ENCODE data around the gene CYP3A7.
"Not testable (repeated sequence)": the region's sequence is repeated elsewhere in the genome, so short reads cannot be mapped to it uniquely, and the experiment has no call there.

Gene CYP3A7

DNA sequence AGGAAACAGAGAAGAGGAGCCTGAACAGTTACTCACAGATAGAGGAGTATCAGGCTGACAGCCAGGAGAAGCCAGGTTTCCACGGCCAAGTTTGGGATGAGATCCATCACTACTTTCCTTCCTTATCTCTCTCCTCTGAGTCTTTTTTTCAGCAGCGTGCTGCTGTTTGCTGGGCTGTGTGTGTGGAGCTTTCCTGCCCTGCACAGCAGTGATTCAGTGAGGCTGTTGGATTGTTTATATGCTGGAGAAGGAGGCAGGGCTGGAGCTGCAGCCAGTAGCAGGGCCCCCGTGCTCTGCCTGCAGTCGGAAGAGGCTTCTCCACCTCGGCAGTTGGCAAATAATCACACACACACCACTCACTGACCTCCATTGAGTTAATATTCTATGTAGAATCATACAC, at the start of gene CYP3A7:
Gene CYP3A7, minus strand, starts transcription at position 210 of the 400 bp plus-strand sequence. Its CDS starts 103 bp downstream, at position 107.
- no peak for DNase-seq

- DNase-seq, result no peak
Observed at GRCh38 chr7:99784007-99784406, 49.0 kb upstream of the CYP3A7 start, which contains the start of gene CYP3A4. TSS of gene CYP3A4 (minus strand) at chr7:99784184. CDS start at chr7:99784081, 103 bp downstream.

- DNase-seq, result no peak
Observed at GRCh38 chr7:99782012-99782953, 47.3 kb upstream of the CYP3A7 start.

DNA sequence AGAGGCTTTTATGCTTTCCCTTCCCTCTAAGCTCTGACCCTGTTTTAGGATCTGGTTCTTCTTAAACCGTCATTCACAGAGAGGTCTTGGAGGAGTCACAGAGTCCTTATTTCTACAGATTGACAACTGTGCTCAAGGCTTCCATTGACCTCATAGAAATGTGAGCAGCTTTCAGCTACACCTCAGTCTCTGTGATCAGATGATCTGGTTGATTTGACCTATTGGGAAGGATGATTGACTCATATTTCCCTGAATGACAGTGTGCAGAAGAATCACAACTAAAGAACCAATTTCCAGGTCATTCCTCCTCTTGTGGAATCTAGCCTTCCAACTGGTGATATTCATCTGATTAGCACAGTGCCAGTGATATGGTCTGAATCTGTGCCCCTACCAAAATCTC, 45.6 kb upstream of the CYP3A7 start:
- no peak for DNase-seq

- DNase-seq, result no peak
Observed at GRCh38 chr7:99779949-99780348, 45.0 kb upstream of the CYP3A7 start.

DNA sequence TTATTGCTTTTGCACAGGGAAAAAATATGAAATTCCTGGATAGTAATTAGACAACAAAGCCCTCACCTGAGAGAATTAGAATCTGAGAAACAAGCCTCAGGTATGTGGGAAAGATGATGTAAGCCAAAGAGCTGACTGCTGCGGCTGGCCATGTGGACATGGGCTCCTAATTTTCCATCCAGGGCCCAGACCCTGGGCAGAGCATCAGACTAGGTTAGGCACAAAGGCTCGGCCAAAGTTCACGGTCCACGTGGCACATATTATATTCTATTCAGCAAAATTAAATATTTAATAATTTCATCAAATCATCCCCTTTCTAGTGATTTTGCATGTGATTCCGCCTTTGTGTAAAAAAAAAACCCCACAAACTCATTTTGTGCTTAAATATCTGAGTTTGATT, 43.9 kb upstream of the CYP3A7 start:
- DNase-seq, result no peak

GRCh38 chr7:99773395-99773794, 38.4 kb upstream of the CYP3A7 start:
- not testable (repeated sequence) for DNase-seq

DNA sequence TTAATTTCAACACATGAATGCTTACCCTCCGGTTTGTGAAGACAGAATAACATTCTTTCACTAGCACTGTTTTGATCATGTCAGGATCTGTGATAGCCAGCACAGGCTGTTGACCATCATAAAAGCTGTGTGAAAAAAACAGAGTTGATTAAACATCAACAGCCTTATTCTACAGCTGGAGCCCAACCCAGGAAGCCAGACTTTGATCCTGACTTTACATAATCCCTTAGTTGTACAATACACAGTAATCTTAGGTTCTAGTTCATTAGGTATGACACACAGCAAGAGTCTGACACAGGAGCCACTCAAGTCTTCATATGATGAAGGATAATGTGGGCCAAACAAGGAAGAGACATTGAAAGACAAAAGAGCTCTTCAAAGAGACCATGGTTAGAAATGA, 37.6 kb upstream of the CYP3A7 start:
- no peak for DNase-seq

DNA sequence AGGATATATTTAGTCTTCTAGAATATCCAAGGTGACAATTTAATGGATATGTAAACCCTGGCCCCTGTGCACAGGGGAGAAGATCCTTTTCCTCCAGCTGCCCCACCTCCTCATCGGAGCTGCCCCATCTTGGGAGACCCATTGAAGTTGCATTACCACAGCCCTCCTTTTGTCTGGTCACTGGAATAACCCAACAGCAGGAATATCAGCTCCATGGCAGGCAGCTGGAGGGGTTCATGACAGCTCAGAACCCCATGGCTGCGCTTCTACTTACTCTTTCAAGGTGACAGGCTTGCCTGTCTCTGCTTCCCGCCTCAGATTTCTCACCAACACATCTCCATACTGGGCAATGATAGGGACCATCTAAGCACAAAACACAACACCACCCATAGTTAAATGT, 34.5 kb upstream of the CYP3A7 start:
- DNase-seq, result not testable (repeated sequence)

DNA sequence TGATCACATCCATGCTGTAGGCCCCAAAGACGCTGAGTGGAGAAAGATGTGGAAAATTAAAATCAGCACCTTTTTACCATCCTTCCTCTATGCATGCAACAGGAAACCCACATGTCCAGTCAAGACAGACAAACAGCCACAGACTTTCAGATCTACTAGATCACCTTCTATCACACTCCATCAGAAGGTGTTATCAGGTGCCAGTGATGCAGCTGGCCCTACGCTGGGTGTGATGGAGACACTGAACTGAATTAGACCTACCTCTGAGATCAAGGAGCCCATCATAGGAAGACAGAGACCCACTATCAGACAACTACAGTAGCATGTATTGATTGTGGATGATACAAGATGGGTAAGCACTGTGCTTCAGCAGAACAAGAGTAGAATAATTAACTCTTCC, 33.5 kb upstream of the CYP3A7 start:
- no peak for DNase-seq

DNA sequence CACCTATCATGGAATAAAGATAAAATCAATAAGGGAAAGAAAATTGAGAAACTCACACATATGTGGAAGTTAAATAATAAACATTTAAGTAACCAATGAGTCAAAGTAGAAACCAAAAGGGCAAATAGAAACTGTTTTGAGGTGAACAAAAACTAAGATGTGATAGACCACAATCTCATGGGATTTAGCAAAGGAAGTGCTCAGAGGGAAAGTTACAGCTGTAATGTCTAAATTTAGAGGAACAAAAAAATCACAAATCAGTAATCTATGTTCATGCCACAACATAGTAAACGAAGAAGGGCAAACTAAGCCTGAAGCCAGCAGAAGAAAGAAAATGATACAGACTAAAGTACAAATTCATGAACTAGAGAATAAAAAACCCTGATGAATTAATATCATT, 32.7 kb upstream of the CYP3A7 start:
- no peak for DNase-seq

- DNase-seq, result no peak
Observed at GRCh38 chr7:99766484-99767099, 31.6 kb upstream of the CYP3A7 start.

DNA sequence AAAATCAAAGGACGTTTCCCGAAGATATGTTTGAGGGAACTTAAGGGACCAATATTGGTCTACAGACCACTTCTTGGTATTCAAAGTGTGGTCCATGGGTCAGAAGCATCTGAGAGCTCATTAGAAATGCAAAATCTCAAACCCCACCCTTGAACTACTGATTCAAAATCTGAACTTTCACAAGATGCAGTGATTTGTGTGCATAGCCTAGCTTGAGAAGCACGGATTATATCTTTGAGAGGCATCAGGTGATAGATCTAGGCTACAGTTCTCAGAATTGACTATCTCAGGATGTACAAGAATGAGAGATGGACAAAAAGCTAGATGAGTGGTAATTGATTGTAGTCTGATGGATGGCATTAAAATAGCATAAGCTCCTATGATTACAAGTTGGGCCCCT, 29.5 kb upstream of the CYP3A7 start:
- no peak for DNase-seq

GRCh38 chr7:99762680-99763327, 27.8 kb upstream of the CYP3A7 start:
- DNase-seq, result no peak

DNA sequence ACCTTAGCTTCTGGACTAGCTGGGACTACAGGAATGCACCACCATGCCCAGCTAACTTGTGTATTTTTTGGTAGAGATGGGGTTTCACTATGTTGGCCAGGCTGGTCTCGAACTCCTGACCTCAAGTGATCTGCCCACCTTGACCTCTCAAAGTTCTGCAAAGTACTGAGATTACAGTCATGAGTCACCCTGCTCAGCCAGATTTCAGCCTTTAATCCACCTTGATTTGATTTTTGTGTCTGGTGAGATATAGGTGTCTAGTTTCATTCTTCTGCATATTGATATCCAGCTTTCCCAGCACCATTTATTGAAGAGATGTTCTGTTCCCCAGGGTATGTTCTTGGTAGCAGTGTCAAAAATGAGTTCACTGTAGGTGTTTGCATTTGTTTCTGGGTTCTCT, 20.1 kb upstream of the CYP3A7 start:
- DNase-seq, result no peak

DNA sequence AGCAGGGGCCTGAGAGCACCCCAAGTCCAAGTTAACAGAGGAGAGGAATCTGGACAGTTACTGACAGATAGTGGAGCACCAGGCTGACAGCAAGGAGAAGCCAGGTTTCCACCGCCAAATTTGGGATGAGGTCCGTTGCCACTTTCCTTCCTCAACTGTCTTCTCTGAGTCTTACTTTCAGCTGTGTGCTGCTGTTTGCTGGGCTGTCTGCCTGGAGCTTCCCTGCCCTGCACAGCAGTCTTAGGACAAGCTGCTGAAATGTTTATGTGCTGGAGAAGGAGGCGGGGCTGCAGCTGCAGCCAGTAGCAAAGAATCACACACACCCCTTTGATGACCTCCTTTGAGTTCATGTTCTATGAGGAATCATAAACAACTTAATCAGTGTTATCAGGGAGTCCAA, 17.4 kb upstream of the CYP3A7 start:
- no peak for DNase-seq

DNA sequence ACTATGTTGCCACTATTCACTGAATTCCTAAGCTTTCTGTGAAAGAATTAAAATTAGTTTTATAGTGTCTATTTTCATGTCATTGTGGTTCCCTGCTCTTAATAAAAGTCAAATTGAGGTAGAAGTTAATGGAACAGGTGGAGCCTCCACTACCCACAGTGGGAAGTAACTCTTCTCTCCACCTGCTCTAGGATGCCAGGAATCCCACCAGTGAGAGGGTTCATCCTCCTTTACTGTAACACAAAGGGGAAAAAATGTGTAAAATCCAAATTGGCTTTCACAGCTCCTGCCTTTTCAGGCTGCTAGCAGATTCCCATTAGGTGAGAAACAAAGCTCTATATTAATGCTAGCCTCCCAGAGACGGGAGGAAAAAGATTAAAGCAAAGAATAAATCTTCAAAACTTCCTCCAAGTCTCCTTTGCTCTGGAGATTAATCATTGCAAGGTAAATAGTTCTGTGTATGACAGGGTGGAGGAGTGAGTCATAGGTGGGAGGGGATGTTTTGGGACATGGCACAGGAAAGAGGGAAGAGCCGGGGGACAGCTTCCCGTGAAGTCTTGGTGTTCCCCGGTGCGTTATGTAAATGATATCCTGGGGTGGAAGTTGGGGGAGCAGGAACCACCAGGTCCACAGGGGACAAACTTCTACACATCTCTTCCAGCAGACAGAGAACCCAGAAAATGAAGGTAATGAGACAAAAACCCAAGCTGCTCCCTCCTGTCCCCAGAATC, 16.5 kb upstream of the CYP3A7 start:
- not testable (repeated sequence) for DNase-seq

GRCh38 chr7:99748846-99749579, 14.0 kb upstream of the CYP3A7 start:
- no peak for DNase-seq

- DNase-seq, result not testable (repeated sequence)
Observed at GRCh38 chr7:99746915-99747314, 11.9 kb upstream of the CYP3A7 start.

DNA sequence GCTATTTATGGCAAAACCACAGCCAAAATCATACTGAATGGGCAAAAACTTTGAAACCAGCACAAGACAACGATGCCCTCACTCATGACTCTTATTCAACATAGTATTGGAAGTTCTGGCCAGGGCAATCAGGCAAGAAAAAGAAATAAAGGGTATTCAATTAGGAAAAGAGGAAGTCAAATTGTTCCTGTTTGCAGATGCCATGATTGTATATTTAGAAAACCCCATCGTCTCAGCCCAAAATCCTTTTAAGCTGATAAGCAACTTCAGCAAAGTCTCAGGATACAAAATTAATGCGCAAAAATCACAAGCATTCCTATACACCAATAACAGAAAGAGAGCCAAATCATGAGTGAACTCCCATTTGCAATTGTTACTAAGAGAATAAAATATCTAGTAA, 10.4 kb upstream of the CYP3A7 start:
- DNase-seq, result not testable (repeated sequence)

DNA sequence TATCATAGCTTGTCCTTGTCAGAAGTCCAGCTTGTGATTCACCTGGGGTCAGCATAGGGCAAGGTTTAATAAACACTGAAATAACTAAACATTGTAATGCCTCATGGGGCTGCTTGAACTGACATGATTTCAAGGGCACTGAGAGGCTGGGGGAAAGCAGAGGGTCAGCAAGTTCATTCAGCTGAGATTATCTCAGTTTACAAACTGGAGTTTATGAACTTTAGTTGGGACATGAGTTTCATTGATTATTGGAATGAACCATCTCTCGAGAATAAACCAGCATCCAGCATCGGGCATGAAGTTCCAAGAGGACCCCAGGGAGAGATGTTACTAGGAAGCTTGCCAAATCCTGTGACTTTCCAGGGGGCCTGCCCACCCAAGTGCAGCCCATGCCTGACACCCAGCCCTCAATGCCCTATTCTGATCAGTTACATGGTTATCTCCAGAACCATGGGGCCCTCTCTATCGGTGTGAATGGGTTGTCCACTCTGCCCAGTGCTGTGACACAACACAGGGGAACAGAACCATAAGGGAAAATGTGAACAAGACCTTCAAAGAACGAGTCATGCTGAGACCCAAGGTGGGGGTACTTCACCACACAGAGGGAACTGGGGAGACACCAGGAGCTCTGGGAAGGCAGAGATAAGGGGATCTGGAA, 7.9 kb upstream of the CYP3A7 start:
- DNase-seq, result no peak

DNA sequence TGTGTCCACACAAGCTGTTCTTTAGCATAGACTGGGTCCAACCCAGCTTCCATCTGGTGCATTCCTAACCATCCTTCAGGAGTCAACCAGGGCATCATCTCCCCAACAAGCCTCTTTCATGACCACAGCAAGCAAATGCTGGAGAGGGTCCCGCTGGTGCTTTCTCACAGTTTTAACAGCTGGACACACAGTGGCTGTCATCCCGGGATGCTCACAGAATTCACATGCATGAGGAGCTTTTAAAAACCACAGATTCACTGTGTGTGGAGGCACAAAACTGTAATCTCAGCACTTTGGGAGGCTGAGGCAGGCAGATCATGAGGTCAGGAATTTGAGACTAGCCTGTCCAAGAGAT, 6.4 kb upstream of the CYP3A7 start:
- DNase-seq, result no peak
